LNCAP (cell line): ENCODE measurements around the gene FAM107A.

Experiments used
- TF ChIP-seq, protein P1 (sequence below): fragments of 450-650 bp; IDR thresholded peaks from 2 replicates; pipeline ENCODE4 v1.5.1; 2017; ENCODE audit warnings: mild to moderate bottlenecking

Gene FAM107A

DNA sequence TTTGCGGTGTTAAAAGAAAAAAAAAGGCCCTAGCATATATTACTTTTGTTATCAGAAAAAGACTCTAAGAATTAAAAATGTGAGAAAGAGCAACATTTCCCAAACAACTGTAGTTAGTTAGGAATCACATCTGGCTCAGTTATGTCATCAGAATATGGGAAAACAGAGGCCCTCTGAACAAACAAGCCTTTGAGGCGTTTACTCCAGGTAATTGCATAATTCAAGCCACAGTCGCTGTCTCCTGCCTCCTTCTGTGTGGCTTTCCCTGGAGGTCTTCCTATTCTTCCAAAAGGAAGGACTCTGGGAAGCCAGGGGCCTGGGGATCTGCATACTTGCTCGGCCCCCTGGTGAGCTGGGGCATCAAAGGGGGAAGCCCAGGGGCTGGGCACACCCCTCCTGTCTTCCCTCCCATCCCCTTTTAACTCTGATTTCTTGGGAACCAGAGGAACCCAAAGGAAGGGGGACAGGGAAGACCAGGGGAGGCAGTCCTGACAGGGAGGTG, 3.7 kb upstream of the FAM107A start:
- TF ChIP-seq, protein P1, sequence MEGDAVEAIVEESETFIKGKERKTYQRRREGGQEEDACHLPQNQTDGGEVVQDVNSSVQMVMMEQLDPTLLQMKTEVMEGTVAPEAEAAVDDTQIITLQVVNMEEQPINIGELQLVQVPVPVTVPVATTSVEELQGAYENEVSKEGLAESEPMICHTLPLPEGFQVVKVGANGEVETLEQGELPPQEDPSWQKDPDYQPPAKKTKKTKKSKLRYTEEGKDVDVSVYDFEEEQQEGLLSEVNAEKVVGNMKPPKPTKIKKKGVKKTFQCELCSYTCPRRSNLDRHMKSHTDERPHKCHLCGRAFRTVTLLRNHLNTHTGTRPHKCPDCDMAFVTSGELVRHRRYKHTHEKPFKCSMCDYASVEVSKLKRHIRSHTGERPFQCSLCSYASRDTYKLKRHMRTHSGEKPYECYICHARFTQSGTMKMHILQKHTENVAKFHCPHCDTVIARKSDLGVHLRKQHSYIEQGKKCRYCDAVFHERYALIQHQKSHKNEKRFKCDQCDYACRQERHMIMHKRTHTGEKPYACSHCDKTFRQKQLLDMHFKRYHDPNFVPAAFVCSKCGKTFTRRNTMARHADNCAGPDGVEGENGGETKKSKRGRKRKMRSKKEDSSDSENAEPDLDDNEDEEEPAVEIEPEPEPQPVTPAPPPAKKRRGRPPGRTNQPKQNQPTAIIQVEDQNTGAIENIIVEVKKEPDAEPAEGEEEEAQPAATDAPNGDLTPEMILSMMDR, result no peak

DNA sequence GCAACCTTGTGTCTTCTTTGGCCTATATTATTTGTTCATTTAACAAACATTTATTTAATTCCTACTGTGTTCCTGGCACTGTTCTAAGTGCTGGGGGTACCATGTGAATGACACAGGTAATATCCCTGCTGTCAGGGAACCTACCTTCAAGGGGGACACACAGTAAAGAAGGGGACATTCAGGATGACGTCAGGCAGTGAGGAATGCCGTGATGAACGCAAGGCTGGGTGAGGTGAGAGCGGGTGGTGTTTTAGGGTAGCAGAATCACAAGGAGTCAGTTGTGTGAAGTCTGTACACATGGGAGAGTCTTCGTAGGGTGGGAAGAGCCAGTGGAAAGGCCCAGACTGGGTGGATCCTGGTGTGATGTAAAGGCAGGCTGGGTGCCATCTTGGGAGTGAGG, 1.7 kb upstream of the FAM107A start:
- TF ChIP-seq, protein P1, result no peak

DNA sequence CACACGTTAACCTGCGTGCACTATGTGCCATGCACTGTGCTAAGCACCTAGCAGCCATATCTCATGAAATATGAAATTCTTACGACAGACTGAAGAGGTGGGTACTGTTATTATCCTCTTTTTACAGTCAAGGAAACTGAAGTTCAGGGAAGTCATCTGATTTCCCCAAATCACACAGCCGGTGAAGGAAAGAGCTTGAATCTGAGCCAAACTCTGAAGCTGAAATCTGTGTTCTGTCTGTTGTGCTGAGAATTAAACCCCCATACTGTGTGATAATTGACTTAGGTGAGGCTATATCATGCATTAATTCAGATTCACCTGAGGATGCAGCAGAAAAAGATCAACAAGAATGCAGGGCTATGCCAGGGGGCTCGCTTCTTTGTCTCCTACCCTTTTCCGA, 475 bp downstream of the FAM107A start:
- TF ChIP-seq, protein P1, result no peak

DNA sequence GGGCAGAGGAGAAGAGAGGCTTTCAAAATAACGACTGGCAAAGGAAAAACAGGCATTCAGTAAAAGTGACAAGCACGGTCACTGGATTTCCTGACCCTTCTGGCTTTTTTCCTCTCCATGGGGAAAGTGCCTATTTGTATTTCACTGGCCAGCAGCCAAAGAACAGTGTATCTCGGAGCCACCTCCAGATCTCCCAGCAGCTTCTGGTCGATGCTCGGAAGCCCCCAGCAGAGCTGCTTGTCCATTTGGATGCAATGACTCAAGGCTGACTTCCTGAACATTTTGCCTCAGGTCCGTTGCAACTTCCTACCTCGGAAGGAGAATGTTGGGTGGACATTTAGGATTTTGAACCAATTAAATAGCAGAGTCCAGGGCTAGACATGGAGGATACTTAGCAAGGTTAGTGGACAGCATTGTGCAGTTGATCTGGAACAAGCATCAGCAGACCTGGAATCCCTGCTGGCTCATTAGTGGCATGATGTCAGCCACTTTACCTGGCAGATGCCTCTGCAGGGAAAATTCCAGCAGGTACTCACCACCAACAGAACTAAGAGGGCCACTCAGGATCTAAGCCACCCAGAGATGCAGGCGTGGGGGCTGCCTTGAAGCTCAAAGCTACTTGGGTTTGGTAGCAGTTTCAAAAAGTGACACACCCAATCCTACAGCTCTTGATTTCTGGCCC, 1.1 kb downstream of the FAM107A start:
- TF ChIP-seq, protein P1, result no peak

DNA sequence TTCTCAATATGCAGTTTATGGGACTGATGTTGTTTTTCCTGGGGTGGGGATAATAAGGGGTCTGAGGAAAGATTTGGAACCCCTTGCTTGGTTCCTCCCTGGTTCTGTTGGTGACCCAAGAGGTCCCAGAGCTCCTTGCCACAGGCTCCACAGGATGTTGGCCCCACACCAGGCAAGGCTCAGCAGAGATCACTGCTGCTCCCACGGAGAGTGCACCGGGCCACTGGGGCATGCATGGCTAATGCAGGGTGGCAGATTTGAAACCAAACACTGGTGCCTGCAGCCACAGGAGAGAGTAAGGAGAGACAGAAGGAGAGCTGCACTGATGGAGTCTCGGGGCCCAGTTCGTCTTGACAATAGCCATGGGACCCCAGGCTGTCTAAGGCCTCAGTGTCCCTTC, 2.5 kb downstream of the FAM107A start:
- TF ChIP-seq, protein P1, result no peak

DNA sequence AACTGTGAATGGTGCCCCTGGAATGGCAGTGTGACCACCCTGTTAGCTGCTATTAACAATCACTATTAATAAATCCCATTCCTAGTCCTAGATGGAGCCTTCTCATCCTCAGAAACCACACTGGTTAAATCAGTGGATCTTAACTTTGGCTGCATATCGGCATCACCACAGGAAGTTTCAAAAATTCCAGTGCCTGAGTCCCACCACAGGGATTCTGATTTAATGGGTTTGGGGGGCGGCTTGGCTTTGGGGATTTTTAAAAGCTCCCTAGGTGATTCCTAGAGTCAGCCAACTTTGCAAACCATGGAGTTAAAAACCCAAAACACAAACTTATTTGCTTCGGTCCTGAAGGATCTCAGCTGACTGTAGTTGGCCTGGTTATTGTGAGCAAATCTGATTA, 3.1 kb downstream of the FAM107A start:
- TF ChIP-seq, protein P1, result no peak

DNA sequence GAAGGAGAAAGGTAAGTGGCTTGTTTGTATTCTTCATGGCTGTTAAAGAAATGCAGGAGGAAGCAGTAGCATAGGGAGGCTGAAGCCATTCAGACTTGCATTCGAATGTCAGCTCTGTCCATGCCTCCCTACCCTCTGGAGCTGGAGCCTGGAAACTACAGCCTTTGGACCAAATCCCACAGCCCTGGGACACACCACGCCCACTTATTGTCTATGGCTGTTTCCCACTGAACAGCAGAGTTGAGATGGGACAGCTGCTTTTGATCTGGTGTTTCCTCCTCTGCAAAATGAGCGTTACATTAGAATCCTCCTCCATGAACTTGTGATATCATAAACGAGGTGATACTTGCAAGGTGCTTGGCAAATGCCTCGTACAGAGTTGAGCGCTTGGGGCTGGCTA, 3.6 kb downstream of the FAM107A start:
- TF ChIP-seq, protein P1, result no peak
